Embryonic facial prominence (tissue), 1 donor: Measurements from ENCODE around the gene APEH.

Experiments
- DNase-seq: peaks from one replicate; pipeline ENCODE4 v3.0.0-alpha.2; 2016; ENCODE audit errors: extremely low spot score

The APEH gene

GRCh38 chr3:49650637-49651036, 23.5 kb upstream of the APEH start:
- DNase-seq, result no peak

DNA sequence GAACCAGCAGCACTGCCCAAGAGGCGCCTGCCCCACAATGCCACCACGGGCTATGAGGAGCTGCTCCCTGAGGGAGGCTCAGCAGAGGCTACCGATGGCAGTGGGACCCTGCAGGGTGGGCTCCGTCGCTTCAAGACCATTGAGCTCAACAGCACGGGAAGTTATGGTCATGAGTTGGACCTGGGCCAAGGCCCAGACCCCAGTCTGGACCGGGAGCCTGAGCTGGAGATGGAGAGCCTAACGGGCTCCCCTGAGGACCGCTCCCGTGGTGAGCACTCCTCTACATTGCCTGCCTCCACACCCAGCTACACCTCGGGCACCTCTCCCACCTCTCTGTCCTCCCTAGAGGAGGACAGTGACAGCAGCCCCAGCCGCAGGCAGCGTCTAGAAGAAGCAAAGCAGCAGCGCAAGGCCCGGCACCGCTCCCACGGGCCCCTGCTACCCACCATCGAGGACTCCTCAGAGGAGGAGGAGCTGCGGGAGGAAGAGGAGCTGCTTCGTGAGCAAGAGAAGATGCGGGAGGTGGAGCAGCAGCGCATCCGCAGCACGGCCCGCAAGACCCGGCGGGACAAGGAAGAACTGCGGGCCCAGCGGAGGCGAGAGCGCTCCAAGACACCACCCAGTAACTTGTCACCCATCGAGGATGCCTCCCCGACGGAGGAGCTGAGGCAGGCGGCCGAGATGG, 21.8 kb upstream of the APEH start:
- DNase-seq, result no peak

- no peak for DNase-seq
Measured at GRCh38 chr3:49652903-49653415, 21.2 kb upstream of the APEH start.

- no peak for DNase-seq
Measured at GRCh38 chr3:49653621-49654020, 20.5 kb upstream of the APEH start.

- DNase-seq, result no peak
Measured at GRCh38 chr3:49654176-49654825, 19.9 kb upstream of the APEH start.

GRCh38 chr3:49654955-49655556, 19.1 kb upstream of the APEH start:
- no peak for DNase-seq

GRCh38 chr3:49655731-49656285, 18.3 kb upstream of the APEH start:
- DNase-seq, result no peak

GRCh38 chr3:49656541-49657112, 17.5 kb upstream of the APEH start:
- no peak for DNase-seq

GRCh38 chr3:49657208-49657915, 16.8 kb upstream of the APEH start:
- no peak for DNase-seq

DNA sequence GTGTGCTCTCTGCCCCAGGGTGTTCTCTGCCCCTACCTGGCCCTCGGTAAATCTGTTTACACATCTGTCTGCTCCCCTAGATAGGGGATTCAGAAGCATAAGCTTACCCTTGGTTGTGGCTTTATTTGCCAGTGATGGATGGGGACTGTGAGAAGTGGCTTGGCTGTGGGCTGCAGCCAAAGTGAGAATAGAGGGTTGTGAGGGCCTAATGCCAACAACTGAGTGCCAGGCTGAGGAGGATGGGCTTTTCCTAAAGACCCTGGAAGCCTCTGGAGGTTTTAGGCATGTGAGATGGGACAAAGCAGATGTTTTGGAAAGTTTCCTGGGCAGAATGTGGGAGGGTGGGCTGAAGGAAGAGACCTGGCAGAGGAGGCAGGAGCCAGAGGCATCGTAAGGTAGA, 15.4 kb upstream of the APEH start:
- DNase-seq, result no peak

DNA sequence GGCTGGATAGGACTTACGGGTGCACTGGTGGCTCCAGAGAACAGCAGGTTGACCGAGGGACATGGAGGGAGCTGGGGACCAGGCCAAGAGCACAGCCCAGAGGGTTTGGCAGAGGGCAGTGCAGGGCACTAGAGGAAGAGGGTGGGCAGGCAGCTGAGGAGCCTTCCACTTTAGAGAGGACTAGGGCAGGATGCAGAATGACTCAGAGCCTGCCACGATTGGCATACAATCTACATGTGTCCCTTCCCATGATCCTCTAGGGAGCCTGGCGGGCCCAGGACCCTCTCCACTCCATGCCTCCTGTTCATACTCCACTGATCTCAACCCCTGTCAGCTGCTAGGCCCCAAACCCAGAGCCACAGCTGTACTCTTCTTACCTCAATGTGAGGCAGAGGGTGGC, 14.4 kb upstream of the APEH start:
- no peak for DNase-seq

DNA sequence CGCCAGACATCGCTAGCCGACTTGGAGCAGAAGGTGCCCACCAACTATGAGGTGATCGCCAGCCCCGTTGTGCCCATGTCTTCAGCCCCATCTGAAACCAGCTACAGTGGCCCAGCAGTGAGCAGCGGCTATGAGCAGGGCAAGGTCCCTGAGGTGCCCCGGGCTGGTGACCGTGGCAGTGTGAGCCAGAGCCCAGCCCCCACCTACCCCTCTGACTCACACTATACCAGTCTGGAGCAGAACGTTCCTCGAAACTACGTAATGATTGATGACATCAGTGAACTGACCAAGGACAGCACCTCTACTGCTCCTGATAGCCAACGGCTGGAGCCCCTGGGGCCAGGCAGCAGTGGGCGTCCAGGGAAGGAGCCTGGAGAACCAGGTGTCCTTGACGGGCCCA, 12.9 kb upstream of the APEH start:
- DNase-seq, result no peak

GRCh38 chr3:49662021-49662420, 12.1 kb upstream of the APEH start:
- no peak for DNase-seq

DNA sequence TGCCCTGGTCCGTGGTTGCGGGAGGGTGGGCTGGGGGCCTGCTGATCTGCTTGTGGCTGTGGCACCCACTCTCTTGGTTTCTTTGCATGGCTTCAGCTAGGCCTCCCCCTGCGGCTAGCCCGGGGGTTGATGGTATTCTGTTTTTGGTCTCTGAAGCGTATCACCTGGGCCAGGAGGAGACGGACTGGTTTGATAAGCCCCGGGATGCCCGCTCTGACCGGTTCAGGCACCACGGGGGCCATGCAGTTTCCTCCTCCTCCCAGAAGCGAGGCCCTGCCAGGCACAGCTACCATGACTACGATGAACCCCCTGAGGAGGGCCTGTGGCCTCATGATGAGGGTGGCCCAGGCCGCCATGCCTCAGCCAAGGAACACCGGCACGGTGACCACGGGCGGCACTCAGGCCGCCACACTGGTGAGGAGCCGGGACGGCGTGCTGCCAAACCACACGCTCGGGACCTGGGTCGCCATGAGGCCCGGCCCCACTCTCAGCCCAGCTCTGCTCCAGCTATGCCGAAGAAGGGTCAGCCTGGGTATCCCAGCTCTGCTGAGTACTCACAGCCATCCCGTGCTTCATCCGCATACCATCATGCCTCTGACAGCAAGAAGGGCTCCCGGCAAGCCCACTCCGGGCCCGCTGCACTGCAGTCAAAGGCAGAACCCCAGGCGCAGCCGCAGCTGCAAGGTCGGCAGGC, 11.3 kb upstream of the APEH start:
- DNase-seq, result no peak

- no peak for DNase-seq
Measured at GRCh38 chr3:49663831-49664230, 10.3 kb upstream of the APEH start.

GRCh38 chr3:49664300-49664699, 9.9 kb upstream of the APEH start:
- DNase-seq, result no peak

DNA sequence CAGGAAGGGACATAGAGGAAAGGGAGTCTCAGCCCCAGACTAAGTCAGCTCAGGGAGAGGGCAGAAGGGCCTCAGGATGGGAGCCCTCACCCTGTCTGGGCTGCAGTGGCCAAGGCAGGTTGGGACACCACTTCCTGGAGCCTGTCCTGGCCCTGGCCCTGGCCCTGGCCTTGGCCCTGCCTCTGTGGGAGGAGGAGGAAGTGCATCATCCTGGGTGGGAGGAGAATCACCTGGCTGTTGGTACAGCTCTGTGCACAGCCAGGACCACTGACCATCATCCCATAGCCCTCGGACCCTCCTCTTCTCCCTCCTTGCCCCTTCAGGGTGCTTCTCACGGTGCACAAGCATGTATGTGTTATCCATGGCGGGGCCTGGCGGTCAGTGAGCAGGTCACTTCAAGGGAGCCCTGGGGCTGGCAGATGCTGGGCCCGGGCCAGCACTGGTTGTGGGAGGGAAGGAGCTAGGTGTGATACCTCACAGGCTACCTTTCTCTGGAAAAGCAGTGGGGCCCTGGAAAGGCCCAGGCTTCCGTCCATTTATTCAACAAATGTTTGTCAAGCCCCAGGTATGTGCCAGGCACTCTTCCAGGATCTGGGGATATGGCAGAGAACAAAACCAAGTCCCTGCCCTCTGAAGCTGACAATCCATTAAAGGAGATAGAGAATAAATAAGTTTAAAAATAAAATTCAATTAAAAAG, 8.2 kb upstream of the APEH start:
- DNase-seq, result no peak

GRCh38 chr3:49666592-49666991, 7.6 kb upstream of the APEH start:
- DNase-seq, result peak; percentile 30

- DNase-seq, result no peak
Measured at GRCh38 chr3:49667701-49668413, 6.3 kb upstream of the APEH start.

DNA sequence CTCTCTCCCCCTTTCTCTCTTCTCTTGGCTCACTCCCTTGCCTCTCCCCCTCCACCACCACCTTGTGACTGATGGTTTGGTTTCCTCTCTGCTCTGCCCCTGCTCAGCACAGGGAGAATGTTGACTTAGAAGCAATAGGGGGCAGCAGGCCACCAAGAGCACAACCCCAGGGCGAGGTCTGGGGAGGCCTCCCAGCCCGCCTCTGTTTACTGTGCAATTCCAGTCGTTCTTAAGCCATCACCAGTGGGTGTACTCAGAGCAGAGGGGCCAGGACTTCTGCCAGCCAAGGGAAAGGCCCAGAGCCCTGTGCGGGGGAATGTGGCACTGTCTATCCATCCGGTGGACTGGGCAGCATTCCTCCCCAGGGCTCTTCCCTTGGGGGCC, 5.7 kb upstream of the APEH start:
- no peak for DNase-seq
